SK-N-SH (cell line): ENCODE measurements around the gene CCDC187. TPM values are rescaled to one million over a fixed set of nuclear protein-coding genes. Genes with fewer than 3 reads are reported as not detected.

Experiments used
- CTCF ChIA-PET: fragments of 300-600, 350-600 bp; formaldehyde crosslinking; extraction: SDS; loops from one replicate; lab custom pipeline; 2021; lab: Yijun Ruan, JAX
- POLR2A ChIA-PET: fragments of 350-600 bp; sonication (Branson Sonifier 250); formaldehyde crosslinking; extraction: SDS; loops from one replicate; lab custom pipeline; 2020; ENCODE audit warnings: antibody characterized with exemption, inconsistent platforms; lab: Yijun Ruan, JAX
- DNase-seq: peaks from one replicate; pipeline ENCODE4 v3.0.0; 2012
- H2AFZ ChIP-seq: fragments of 200-600 bp; sonication (generic); 2 replicates; pipeline ENCODE4 v1.8.1; 2016; ENCODE audit warnings: antibody characterized with exemption, mild to moderate bottlenecking, low read depth
- H3F3A ChIP-seq: fragments of 200-600 bp; sonication (generic); replicated peaks from 2 replicates; pipeline ENCODE3; 2016; ENCODE audit warnings: antibody characterized with exemption, mild to moderate bottlenecking; ENCODE audit not compliant: insufficient read depth
- H3K27ac ChIP-seq, 2 experiments: fragments of 200-500 bp in 1 of 2; fragments of 200-600 bp in 1 of 2; sonication (Bioruptor generic) in 1 of 2; sonication (generic), shearing (Covaris generic) in 1 of 2; 2 replicates each; pipeline versions ENCODE4 v1.5.1 to v1.6.1; 2014 to 2016; ENCODE audit warnings: low read depth in 2 of 2, inconsistent platforms in 1 of 2, low read length in 1 of 2, mild to moderate bottlenecking in 1 of 2, mixed read lengths in 1 of 2
- H3K27me3 ChIP-seq: fragments of 200-600 bp; sonication (generic), shearing (Covaris generic); 2 replicates; pipeline ENCODE4 v1.6.1; 2016; ENCODE audit warnings: mixed run types; ENCODE audit not compliant: insufficient read depth
- H3K36me3 ChIP-seq, 2 experiments: fragments of 200-500 bp in 1 of 2; fragments of 200-600 bp in 1 of 2; sonication (Bioruptor generic) in 1 of 2; sonication (generic) in 1 of 2; replicated peaks in 1 of 2; 2 replicates each; pipeline versions ENCODE3 to v1.5.1; 2014 to 2016; ENCODE audit warnings: low read length in 1 of 2, mild to moderate bottlenecking in 1 of 2; ENCODE audit not compliant: insufficient read depth in 2 of 2, control insufficient read depth in 1 of 2
- H3K4me1 ChIP-seq, 2 experiments: fragments of 200-500 bp in 1 of 2; fragments of 200-600 bp in 1 of 2; sonication (Bioruptor generic) in 1 of 2; sonication (generic), shearing (Covaris generic) in 1 of 2; 2 replicates each; pipeline versions ENCODE4 v1.5.1 to v1.6.1; 2014 to 2016; ENCODE audit warnings: low read depth in 1 of 2, low read length in 1 of 2, mixed run types in 1 of 2; ENCODE audit not compliant: insufficient read depth in 2 of 2, control insufficient read depth in 1 of 2
- H3K4me2 ChIP-seq: fragments of 200-600 bp; sonication (generic), shearing (Covaris generic); 2 replicates; pipeline ENCODE4 v1.6.1; 2017; ENCODE audit warnings: mixed run types
- H3K4me3 ChIP-seq, 2 experiments: fragments of 200-500 bp in 1 of 2; fragments of 200-600 bp in 1 of 2; sonication (Bioruptor generic) in 1 of 2; sonication (generic), shearing (Covaris generic) in 1 of 2; 2 replicates each; pipeline versions ENCODE4 v1.5.1 to v1.8.1; 2014 to 2016; ENCODE audit warnings: low read depth in 2 of 2, inconsistent platforms in 1 of 2, low read length in 1 of 2, mild to moderate bottlenecking in 1 of 2, mixed read lengths in 1 of 2, moderate library complexity in 1 of 2
- H3K79me2 ChIP-seq: fragments of 200-600 bp; sonication (generic); 2 replicates; pipeline ENCODE4 v1.8.1; 2017; ENCODE audit warnings: mild to moderate bottlenecking; ENCODE audit not compliant: insufficient read depth
- H3K9ac ChIP-seq: fragments of 200-600 bp; sonication (generic); 2 replicates; pipeline ENCODE4 v1.6.1; 2017; ENCODE audit warnings: mixed run types
- H3K9me2 ChIP-seq: fragments of 200-600 bp; sonication (generic); 2 replicates; pipeline ENCODE4 v1.6.1; 2017; ENCODE audit warnings: mixed run types
- H3K9me3 ChIP-seq: fragments of 200-600 bp; sonication (generic); 2 replicates; pipeline ENCODE4 v1.6.1; 2017; ENCODE audit warnings: mixed run types, mild to moderate bottlenecking, moderate library complexity
- H4K20me1 ChIP-seq: fragments of 200-600 bp; sonication (generic); 2 replicates; pipeline ENCODE4 v1.6.1; 2017; ENCODE audit warnings: mild to moderate bottlenecking, mixed run types; ENCODE audit not compliant: insufficient read depth
- EP300 ChIP-seq, 2 experiments: IDR thresholded peaks; 2 replicates each; pipeline versions ENCODE4 v1.4.0 to v1.6.1; 2012; ENCODE audit warnings: borderline replicate concordance in 1 of 2, low read depth in 1 of 2, low read length in 1 of 2
- FOSL2 ChIP-seq: IDR thresholded peaks from 2 replicates; pipeline ENCODE4 v1.4.0; 2012; ENCODE audit warnings: low read depth, mild to moderate bottlenecking, moderate library complexity, borderline replicate concordance
- FOXJ3 ChIP-seq: sonication (generic); formaldehyde crosslinking; IDR thresholded peaks from 2 replicates; pipeline ENCODE4 v1.5.1; 2020; ENCODE audit warnings: mild to moderate bottlenecking, missing genetic modification reagents
- JUND ChIP-seq: IDR thresholded peaks from 2 replicates; pipeline ENCODE4 v1.4.0; 2012
- MAX ChIP-seq: IDR thresholded peaks from 2 replicates; pipeline ENCODE4 v1.4.0; 2012; ENCODE audit warnings: low read depth
- PBX3 ChIP-seq: IDR thresholded peaks from 2 replicates; pipeline ENCODE4; 2012
- RAD21 ChIP-seq: IDR thresholded peaks from 2 replicates; pipeline ENCODE4 v1.6.1; 2012; ENCODE audit warnings: mild to moderate bottlenecking, low read length
- RCOR1 ChIP-seq: fragments of 150-350 bp; IDR thresholded peaks from 2 replicates; pipeline ENCODE4 v1.6.1; 2017; ENCODE audit warnings: antibody characterized with exemption, low read length
- REST ChIP-seq: IDR thresholded peaks from 2 replicates; pipeline ENCODE4 v1.6.1; 2012; ENCODE audit warnings: mild to moderate bottlenecking, low read depth, low read length, moderate library complexity
- SIN3A ChIP-seq: IDR thresholded peaks from 2 replicates; pipeline ENCODE4 v1.6.1; 2012; ENCODE audit warnings: low read depth, mild to moderate bottlenecking, low read length, moderate library complexity, borderline replicate concordance
- SMC3 ChIP-seq: IDR thresholded peaks from 2 replicates; pipeline ENCODE4 v1.6.1; 2012; ENCODE audit warnings: low read depth, low read length, improper control_type of control experiment
- TCF12 ChIP-seq: IDR thresholded peaks from 2 replicates; pipeline ENCODE4 v1.4.0; 2012
- YY1 ChIP-seq: IDR thresholded peaks from 2 replicates; pipeline ENCODE4 v1.4.0; 2012; ENCODE audit warnings: low read depth, mild to moderate bottlenecking
- ZBTB33 ChIP-seq: IDR thresholded peaks from 2 replicates; pipeline ENCODE4 v1.4.0; 2012; ENCODE audit warnings: low read depth, borderline replicate concordance
- whole genome bisulfite sequencing: methylation state at CpG from one replicate; pipeline ENCODE4 v1.1.6; 2017; ENCODE audit warnings: low lambda C conversion rate; 5-methylcytosine and 5-hydroxymethylcytosine counted together
- polyA plus RNA-seq, 3 experiments: library from polyadenylated mRNA; depleted of rRNA; stranded (reverse); fragments of >200 nt; gene quantifications; 2 replicates each; pipeline ENCODE4 v1.2.3, GENCODE V29; 2012

Gene CCDC187
- polyA plus RNA-seq, 1 of the 3 experiments (the other 2 are of a cell fraction): not detected

- TF ChIP-seq SIN3A (no peak), PBX3 (no peak), MAX (no peak), ZBTB33 (no peak), REST (no peak), RCOR1 (no peak), JUND (no peak), YY1 (no peak), FOSL2 (no peak), SMC3 (no peak), EP300 (IDR thresholded peaks at IDR 0.05; ENCODE audit: borderline replicate concordance in 1 of 2, low read depth in 1 of 2, low read length in 1 of 2) (no peak), FOXJ3 (no peak), TCF12 (no peak), RAD21 (no peak)
- TF ChIP-seq, all 33 proteins: peak for 0
These were observed 90.2 kb downstream of the CCDC187 start for GRCh38 chr9:136213733-136214132.

More at GRCh38 chr9:136213733-136214132, 90.2 kb downstream of the CCDC187 start:
- Histone ChIP-seq H4K20me1 (no peaks in the 10 kb centered on the region), H3K9ac (no peak overlapping the region), H3K4me1 (no peaks in the 10 kb centered on the region), H3K4me3 (no peak overlapping the region), H3K9me2 (no peaks in the 10 kb centered on the region), H3K27ac (no peak overlapping the region), H3F3A (no peaks in the 10 kb centered on the region), H3K79me2 (no peaks in the 10 kb centered on the region), H3K9me3 (no peaks in the 10 kb centered on the region), H3K27me3 (no peaks in the 10 kb centered on the region), H3K4me2 (no peak overlapping the region), H2AFZ (no peak overlapping the region), H3K36me3 (peaks cover 5 to 43% of the 10 kb centered on the region in 2 experiments)
- WGBS: 82% methylated on average over 9 of the region's 9 CpGs
- DNase-seq: no peak
- ChIA-PET CTCF (interaction anchor here (1.2 to 5.7 kb wide), 2 partner anchors 13 to 37 kb away, joined by 3 to 50 read pairs; no protein-coding TSS in a partner anchor), POLR2A (no interaction called here)
